Measurements from ENCODE around the gene MRPL53.

The MRPL53 gene

GRCh38 chr2:74425523-74425922 is 47.0 kb downstream of the MRPL53 start:
- Mint-ChIP-seq H3K27ac (peak overlapping the region; percentile 96), H3K36me3 (ENCODE audit: low read depth) (peaks cover 42% of the 10 kb centered on the region), H3K4me1 (peaks cover 49% of the 10 kb centered on the region), H3K4me3 (no peak overlapping the region), H3K27me3 (ENCODE audit: low read depth, poor library complexity) (peaks cover 16% of the 10 kb centered on the region), H3K9me3 (no peaks in the 10 kb centered on the region)
- TF ChIP-seq, protein P1, sequence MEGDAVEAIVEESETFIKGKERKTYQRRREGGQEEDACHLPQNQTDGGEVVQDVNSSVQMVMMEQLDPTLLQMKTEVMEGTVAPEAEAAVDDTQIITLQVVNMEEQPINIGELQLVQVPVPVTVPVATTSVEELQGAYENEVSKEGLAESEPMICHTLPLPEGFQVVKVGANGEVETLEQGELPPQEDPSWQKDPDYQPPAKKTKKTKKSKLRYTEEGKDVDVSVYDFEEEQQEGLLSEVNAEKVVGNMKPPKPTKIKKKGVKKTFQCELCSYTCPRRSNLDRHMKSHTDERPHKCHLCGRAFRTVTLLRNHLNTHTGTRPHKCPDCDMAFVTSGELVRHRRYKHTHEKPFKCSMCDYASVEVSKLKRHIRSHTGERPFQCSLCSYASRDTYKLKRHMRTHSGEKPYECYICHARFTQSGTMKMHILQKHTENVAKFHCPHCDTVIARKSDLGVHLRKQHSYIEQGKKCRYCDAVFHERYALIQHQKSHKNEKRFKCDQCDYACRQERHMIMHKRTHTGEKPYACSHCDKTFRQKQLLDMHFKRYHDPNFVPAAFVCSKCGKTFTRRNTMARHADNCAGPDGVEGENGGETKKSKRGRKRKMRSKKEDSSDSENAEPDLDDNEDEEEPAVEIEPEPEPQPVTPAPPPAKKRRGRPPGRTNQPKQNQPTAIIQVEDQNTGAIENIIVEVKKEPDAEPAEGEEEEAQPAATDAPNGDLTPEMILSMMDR (IDR thresholded peaks at IDR 0.05), result no peak
- no peak for DNase-seq

- DNase-seq, result no peak
- Mint-ChIP-seq H3K27ac (peak overlapping the region; percentile 96), H3K27me3 (ENCODE audit: low read depth, poor library complexity) (peaks cover 21% of the 10 kb centered on the region), H3K4me1 (peaks cover 49% of the 10 kb centered on the region), H3K4me3 (no peak overlapping the region), H3K36me3 (ENCODE audit: low read depth) (peaks cover 39% of the 10 kb centered on the region), H3K9me3 (no peaks in the 10 kb centered on the region)
- TF ChIP-seq, protein P1 (IDR thresholded peaks at IDR 0.05), result no peak
Measured at GRCh38 chr2:74424995-74425406, 47.5 kb downstream of the MRPL53 start.

DNA sequence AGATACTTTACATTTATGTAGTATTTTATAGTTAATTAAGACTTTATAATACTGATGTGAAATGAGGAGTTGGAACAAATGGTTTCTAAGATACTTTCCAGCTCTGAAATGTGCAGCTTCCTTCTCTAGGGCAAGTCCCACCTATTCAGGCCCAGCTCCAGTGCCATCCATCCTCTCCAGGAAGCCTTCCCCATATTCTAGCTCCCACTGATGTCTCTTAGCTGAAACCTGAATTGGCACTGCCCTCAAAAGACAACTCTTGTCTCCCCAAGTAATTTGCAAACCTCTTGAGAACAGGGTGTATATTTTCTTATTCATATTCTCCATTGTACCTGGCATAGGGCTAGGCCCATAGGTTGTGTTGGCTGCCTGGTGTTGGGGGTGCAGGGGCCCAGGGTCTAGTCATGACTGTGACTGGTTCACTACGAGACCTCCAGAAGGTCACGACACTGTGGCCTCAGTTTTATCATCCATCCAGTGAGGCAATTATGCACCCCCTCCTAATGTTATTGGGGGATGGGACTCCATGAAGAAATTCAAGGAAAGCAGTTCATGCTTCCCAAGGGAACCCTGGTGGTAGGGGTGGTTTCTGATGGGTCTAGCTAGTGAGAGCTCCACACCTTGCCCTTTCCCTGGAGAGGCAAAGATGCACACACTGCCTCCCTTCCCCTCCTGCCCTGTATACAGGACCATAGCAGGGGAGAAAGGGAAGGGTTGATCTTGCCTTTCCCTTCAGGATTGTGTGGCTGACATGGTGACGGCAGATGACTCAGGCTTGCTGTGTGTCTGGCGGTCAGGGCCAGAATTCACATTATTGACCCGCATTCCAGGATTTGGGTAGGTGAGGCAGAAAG is 48.1 kb downstream of the MRPL53 start:
- no peaks in the 10 kb centered on the region for H3K9me3 Mint-ChIP-seq
- TF ChIP-seq, protein P1 (IDR thresholded peaks at IDR 0.05), result no peak
- peak overlapping the region; percentile 22 for H3K4me3 Mint-ChIP-seq
- H3K4me1 Mint-ChIP-seq, result peaks cover 45% of the 10 kb centered on the region
- H3K27me3 Mint-ChIP-seq (ENCODE audit: low read depth, poor library complexity), result peaks cover 24% of the 10 kb centered on the region
- peaks cover 33% of the 10 kb centered on the region for H3K36me3 Mint-ChIP-seq (ENCODE audit: low read depth)
- H3K27ac Mint-ChIP-seq, result peak overlapping the region; percentile 94
- DNase-seq, result no peak

GRCh38 chr2:74423231-74424095 is 49.0 kb downstream of the MRPL53 start:
- TF ChIP-seq, protein P1 (IDR thresholded peaks at IDR 0.05), result no peak
- no peak for DNase-seq
- peaks cover 24% of the 10 kb centered on the region for H3K36me3 Mint-ChIP-seq (ENCODE audit: low read depth)
- peak overlapping the region; percentile 95 for H3K4me3 Mint-ChIP-seq
- H3K9me3 Mint-ChIP-seq, result no peaks in the 10 kb centered on the region
- peaks cover 45% of the 10 kb centered on the region for H3K4me1 Mint-ChIP-seq
- peaks cover 23% of the 10 kb centered on the region for H3K27me3 Mint-ChIP-seq (ENCODE audit: low read depth, poor library complexity)
- H3K27ac Mint-ChIP-seq, result peak overlapping the region; percentile 92

All from nephron progenitor cell (in vitro differentiated cells).